HG03439 (cell line): ENCODE measurements around the gene NCOA3.

Experiments used
- ATAC-seq: cut with Tn5 transposase; IDR thresholded peaks from one replicate; pipeline ENCODE4 v1.9.1; 2021; ENCODE audit warnings: mild to moderate bottlenecking, moderate library complexity; ENCODE audit not compliant: unreplicated experiment

The NCOA3 gene

GRCh38 chr20:47663354-47664067, 161.8 kb downstream of the NCOA3 start:
- no peak for ATAC-seq

- no peak for ATAC-seq
These were observed 162.4 kb downstream of the NCOA3 start for GRCh38 chr20:47664068-47664437.

- no peak for ATAC-seq
These were observed 163.1 kb downstream of the NCOA3 start for GRCh38 chr20:47664744-47665143.

GRCh38 chr20:47665221-47665991, 163.7 kb downstream of the NCOA3 start:
- ATAC-seq, result no peak

GRCh38 chr20:47666304-47666703, 164.6 kb downstream of the NCOA3 start:
- no peak for ATAC-seq

- no peak for ATAC-seq
These were observed 165.4 kb downstream of the NCOA3 start for GRCh38 chr20:47667086-47667485.

GRCh38 chr20:47667531-47668312, 166.0 kb downstream of the NCOA3 start:
- no peak for ATAC-seq

GRCh38 chr20:47668313-47669151, 166.8 kb downstream of the NCOA3 start:
- no peak for ATAC-seq

GRCh38 chr20:47669152-47669425, 167.4 kb downstream of the NCOA3 start:
- ATAC-seq, result no peak

- ATAC-seq, result no peak
These were observed 167.8 kb downstream of the NCOA3 start for GRCh38 chr20:47669489-47669888.

GRCh38 chr20:47669927-47670890, 168.5 kb downstream of the NCOA3 start:
- no peak for ATAC-seq

- no peak for ATAC-seq
These were observed 169.2 kb downstream of the NCOA3 start for GRCh38 chr20:47670913-47671312.

- ATAC-seq, result no peak
These were observed 170.5 kb downstream of the NCOA3 start for GRCh38 chr20:47672166-47672565.

GRCh38 chr20:47672886-47673670, 171.4 kb downstream of the NCOA3 start:
- ATAC-seq, result no peak

- ATAC-seq, result no peak
These were observed 171.9 kb downstream of the NCOA3 start for GRCh38 chr20:47673671-47673955.

- no peak for ATAC-seq
These were observed 172.5 kb downstream of the NCOA3 start for GRCh38 chr20:47674145-47674544.

- no peak for ATAC-seq
These were observed 173.0 kb downstream of the NCOA3 start for GRCh38 chr20:47674686-47675085.

GRCh38 chr20:47675190-47676142, 173.8 kb downstream of the NCOA3 start:
- ATAC-seq, result no peak
